Epidermal melanocyte (primary cell): Measurements from ENCODE around the gene ANKFY1.

ENCODE experiments used
- DNase-seq: peaks from one replicate; pipeline ENCODE4 v3.0.0; 2011; ENCODE audit warnings: low spot score; ENCODE audit not compliant: insufficient read length

Gene ANKFY1

DNA sequence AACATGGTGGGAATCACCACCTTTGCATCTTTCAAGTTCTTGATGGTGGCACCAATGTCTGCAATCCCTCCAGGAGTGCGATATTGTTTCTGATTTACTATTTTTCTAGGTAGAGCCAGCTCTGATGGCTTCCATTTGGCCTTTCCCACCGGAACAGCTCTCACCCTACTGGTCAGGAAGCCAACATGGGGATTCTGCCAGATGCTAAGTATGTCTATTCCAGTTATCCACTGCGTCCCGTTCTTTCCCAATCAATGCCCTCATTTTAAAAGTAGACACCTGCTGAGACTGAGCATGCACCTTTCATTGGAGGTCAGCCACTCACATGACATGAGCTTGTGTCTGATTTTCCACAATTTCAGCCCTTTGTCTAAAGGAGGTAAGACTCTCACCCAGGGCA, 144.5 kb downstream of the ANKFY1 start:
- DNase-seq: no peak

- DNase-seq: no peak
Observed at GRCh38 chr17:4118015-4118743, 145.6 kb downstream of the ANKFY1 start.

DNA sequence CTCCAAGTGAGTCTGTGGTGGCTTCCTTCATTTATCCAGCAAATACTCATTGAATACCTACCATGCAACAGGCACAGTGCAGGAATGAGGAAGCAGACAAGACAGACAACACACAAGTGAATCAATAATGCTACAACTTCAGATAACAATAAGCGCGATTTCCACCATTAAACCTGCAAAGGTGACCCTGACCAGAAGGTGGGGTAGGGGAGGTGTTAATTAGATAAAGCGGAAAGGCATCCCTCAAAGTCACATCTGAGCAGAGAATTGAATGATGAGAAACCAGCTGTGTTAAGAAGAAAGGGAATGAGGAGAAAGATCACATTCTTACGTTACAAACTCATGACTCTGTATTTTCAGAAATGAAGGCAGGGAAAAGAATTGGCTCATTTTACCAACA, 147.3 kb downstream of the ANKFY1 start:
- no peak for DNase-seq
